HEK293 (cell line): ENCODE measurements around the gene KIF22.
A peak's percentile ranks its signal among the peaks of the same experiment; 100 is the strongest.

Experiments used
- FEZF1 ChIP-seq: fragments of 450-650 bp; formaldehyde crosslinking; IDR thresholded peaks from 2 replicates; pipeline ENCODE4 v1.5.1; 2016; ENCODE audit warnings: missing biosample characterization, missing genetic modification characterization
- HOXA7 ChIP-seq: sonication (generic); formaldehyde crosslinking; IDR thresholded peaks from 2 replicates; pipeline ENCODE4 v1.8.1; 2022; ENCODE audit warnings: missing genetic modification reagents, borderline replicate concordance
- HOXC10 ChIP-seq: sonication (generic); formaldehyde crosslinking; IDR thresholded peaks from 2 replicates; pipeline ENCODE4 v1.8.1; 2023; ENCODE audit warnings: mild to moderate bottlenecking, missing genetic modification reagents
- OVOL3 ChIP-seq: fragments of 450-650 bp; formaldehyde crosslinking; IDR thresholded peaks from 2 replicates; pipeline ENCODE4 v1.5.1; 2016; ENCODE audit warnings: missing biosample characterization, missing genetic modification characterization
- PRDM2 ChIP-seq: fragments of 450-650 bp; formaldehyde crosslinking; IDR thresholded peaks from 2 replicates; pipeline ENCODE4 v1.5.1; 2016; ENCODE audit warnings: missing biosample characterization, missing genetic modification characterization, borderline replicate concordance
- REST ChIP-seq: fragments of 450-650 bp; formaldehyde crosslinking; IDR thresholded peaks from 2 replicates; pipeline ENCODE4 v1.5.1; 2016; ENCODE audit warnings: missing biosample characterization, missing genetic modification characterization
- YY1 ChIP-seq: fragments of 450-650 bp; formaldehyde crosslinking; IDR thresholded peaks from 2 replicates; pipeline ENCODE4 v1.5.1; 2018; ENCODE audit warnings: missing biosample characterization, missing genetic modification characterization
- ZBTB8A ChIP-seq: fragments of 450-650 bp; formaldehyde crosslinking; IDR thresholded peaks from 2 replicates; pipeline ENCODE4 v1.5.1; 2016; ENCODE audit warnings: missing biosample characterization, missing genetic modification characterization
- ZNF16 ChIP-seq: fragments of 450-650 bp; formaldehyde crosslinking; IDR thresholded peaks from 2 replicates; pipeline ENCODE4 v1.5.1; 2016; ENCODE audit warnings: low read depth, missing biosample characterization, missing genetic modification characterization
- ZNF18 ChIP-seq: fragments of 450-650 bp; formaldehyde crosslinking; IDR thresholded peaks from 2 replicates; pipeline ENCODE4 v1.5.1; 2016; ENCODE audit warnings: missing biosample characterization, missing genetic modification characterization
- ZNF2 ChIP-seq: fragments of 450-650 bp; formaldehyde crosslinking; IDR thresholded peaks from 2 replicates; pipeline ENCODE4 v1.5.1; 2016; ENCODE audit warnings: missing biosample characterization, missing genetic modification characterization
- ZNF302 ChIP-seq: fragments of 450-650 bp; formaldehyde crosslinking; IDR thresholded peaks from 2 replicates; pipeline ENCODE4 v1.5.1; 2016; ENCODE audit warnings: missing biosample characterization, missing genetic modification characterization, low read depth
- ZNF391 ChIP-seq: fragments of 450-650 bp; formaldehyde crosslinking; IDR thresholded peaks from 2 replicates; pipeline ENCODE4 v1.5.1; 2016; ENCODE audit warnings: low read depth, missing biosample characterization, missing genetic modification characterization, borderline replicate concordance
- ZNF514 ChIP-seq: fragments of 450-650 bp; formaldehyde crosslinking; IDR thresholded peaks from 2 replicates; pipeline ENCODE4 v1.5.1; 2016; ENCODE audit warnings: missing biosample characterization, missing genetic modification characterization
- ZNF600 ChIP-seq: fragments of 450-650 bp; formaldehyde crosslinking; IDR thresholded peaks from 2 replicates; pipeline ENCODE4 v1.5.1; 2016; ENCODE audit warnings: missing biosample characterization, missing genetic modification characterization
- ZNF629 ChIP-seq: fragments of 450-650 bp; formaldehyde crosslinking; IDR thresholded peaks from 2 replicates; pipeline ENCODE4 v1.5.1; 2017; ENCODE audit warnings: missing biosample characterization, missing genetic modification characterization
- ZNF645 ChIP-seq: fragments of 450-650 bp; formaldehyde crosslinking; IDR thresholded peaks from 2 replicates; pipeline ENCODE4; 2016; ENCODE audit warnings: missing biosample characterization, missing genetic modification characterization
- ZNF670 ChIP-seq: fragments of 450-650 bp; formaldehyde crosslinking; IDR thresholded peaks from 2 replicates; pipeline ENCODE4 v1.5.1; 2016; ENCODE audit warnings: missing biosample characterization, missing genetic modification characterization, low read depth
- ZNF747 ChIP-seq: fragments of 450-650 bp; formaldehyde crosslinking; IDR thresholded peaks from 2 replicates; pipeline ENCODE4 v1.5.1; 2016; ENCODE audit warnings: missing biosample characterization, missing genetic modification characterization
- ZNF76 ChIP-seq: fragments of 450-650 bp; formaldehyde crosslinking; IDR thresholded peaks from 2 replicates; pipeline ENCODE4; 2016; ENCODE audit warnings: low read depth, missing biosample characterization, missing genetic modification characterization, borderline replicate concordance
- ZNF768 ChIP-seq: fragments of 450-650 bp; formaldehyde crosslinking; IDR thresholded peaks from 2 replicates; pipeline ENCODE4 v1.5.1; 2018; ENCODE audit warnings: missing biosample characterization, mild to moderate bottlenecking, missing genetic modification characterization
- ZSCAN16 ChIP-seq: fragments of 450-650 bp; formaldehyde crosslinking; IDR thresholded peaks from 2 replicates; pipeline ENCODE4 v1.5.1; 2016; ENCODE audit warnings: missing biosample characterization, missing genetic modification characterization
- ZSCAN30 ChIP-seq: fragments of 450-650 bp; IDR thresholded peaks from 2 replicates; pipeline ENCODE4 v1.5.1; 2018; ENCODE audit warnings: missing biosample characterization, mild to moderate bottlenecking, missing genetic modification characterization, moderate library complexity
- ZSCAN4 ChIP-seq: fragments of 450-650 bp; formaldehyde crosslinking; IDR thresholded peaks from 2 replicates; pipeline ENCODE4 v1.5.1; 2017; ENCODE audit warnings: missing biosample characterization, missing genetic modification characterization

KIF22 gene

GRCh38 chr16:29805232-29806098 lies 14.9 kb downstream of the KIF22 start (continued):
- TF ChIP-seq REST (peak; percentile 35; the same call in 1 of the 2 replicates), ZNF600 (tag by site-specific recombination) (0 out of 2 replicates have a peak, but pooled peaks have one; percentile 70), ZNF747 (tag by site-specific recombination) (no peak), ZSCAN16 (tag by site-specific recombination) (no peak), HOXC10 (CRISPR knock-in tag) (no peak), ZNF645 (tag by site-specific recombination) (peak; percentile 9; the same call in 1 of the 2 replicates), PRDM2 (tag by site-specific recombination) (no peak), ZNF18 (tag by site-specific recombination) (peak; percentile 69), OVOL3 (peak; percentile 100), ZSCAN4 (peak; percentile 51; the same call in 1 of the 2 replicates), ZNF670 (tag by site-specific recombination) (no peak), ZNF514 (tag by site-specific recombination) (no peak), ZNF2 (tag by site-specific recombination) (peak; percentile 92), ZSCAN30 (no peak), ZBTB8A (tag by site-specific recombination) (peak; percentile 96), ZNF391 (tag by site-specific recombination) (peak; percentile 95; the same call in 1 of the 2 replicates), YY1 (tag by site-specific recombination) (peak; percentile 94), ZNF76 (tag by site-specific recombination) (peak; percentile 85), ZNF629 (tag by site-specific recombination) (peak; percentile 89), ZNF16 (tag by site-specific recombination) (no peak), ZNF768 (tag by site-specific recombination) (no peak; the same call in 1 of the 2 replicates), ZNF302 (no peak), HOXA7 (no peak), FEZF1 (tag by site-specific recombination) (peak; percentile 26; the same call in 1 of the 2 replicates)
